ENCODE results near the gene ACP5.

Gene ACP5

DNA sequence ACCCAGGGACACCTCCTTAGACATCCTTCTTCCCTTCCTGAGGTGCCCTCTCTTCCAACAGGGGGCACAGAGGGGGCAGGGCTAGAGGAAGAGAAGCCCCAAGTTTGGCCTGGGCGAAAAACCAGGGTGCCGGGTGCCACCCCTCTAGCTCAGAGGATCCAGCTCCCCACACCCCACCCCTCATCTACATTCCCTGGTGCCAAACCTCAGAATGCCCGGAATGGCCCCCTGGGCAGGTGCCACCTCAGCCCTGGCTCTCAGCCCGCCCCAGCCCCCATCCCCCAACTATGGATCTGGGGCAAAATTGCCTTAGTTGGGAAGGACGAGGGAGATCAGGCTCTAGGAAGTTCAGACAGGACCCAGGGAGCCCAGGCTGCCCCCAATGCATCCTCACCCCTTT lies 36.8 kb downstream of the ACP5 start:
- no peak overlapping the region for H3K4me3 ChIP-seq (ENCODE audit: low read depth, low read length)
- TF ChIP-seq, protein P1, sequence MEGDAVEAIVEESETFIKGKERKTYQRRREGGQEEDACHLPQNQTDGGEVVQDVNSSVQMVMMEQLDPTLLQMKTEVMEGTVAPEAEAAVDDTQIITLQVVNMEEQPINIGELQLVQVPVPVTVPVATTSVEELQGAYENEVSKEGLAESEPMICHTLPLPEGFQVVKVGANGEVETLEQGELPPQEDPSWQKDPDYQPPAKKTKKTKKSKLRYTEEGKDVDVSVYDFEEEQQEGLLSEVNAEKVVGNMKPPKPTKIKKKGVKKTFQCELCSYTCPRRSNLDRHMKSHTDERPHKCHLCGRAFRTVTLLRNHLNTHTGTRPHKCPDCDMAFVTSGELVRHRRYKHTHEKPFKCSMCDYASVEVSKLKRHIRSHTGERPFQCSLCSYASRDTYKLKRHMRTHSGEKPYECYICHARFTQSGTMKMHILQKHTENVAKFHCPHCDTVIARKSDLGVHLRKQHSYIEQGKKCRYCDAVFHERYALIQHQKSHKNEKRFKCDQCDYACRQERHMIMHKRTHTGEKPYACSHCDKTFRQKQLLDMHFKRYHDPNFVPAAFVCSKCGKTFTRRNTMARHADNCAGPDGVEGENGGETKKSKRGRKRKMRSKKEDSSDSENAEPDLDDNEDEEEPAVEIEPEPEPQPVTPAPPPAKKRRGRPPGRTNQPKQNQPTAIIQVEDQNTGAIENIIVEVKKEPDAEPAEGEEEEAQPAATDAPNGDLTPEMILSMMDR (conservative IDR thresholded peaks at IDR 0.05; ENCODE audit: low read depth, low read length) = no peak
- no peak for DNase-seq (ENCODE audit: low read depth)

DNA sequence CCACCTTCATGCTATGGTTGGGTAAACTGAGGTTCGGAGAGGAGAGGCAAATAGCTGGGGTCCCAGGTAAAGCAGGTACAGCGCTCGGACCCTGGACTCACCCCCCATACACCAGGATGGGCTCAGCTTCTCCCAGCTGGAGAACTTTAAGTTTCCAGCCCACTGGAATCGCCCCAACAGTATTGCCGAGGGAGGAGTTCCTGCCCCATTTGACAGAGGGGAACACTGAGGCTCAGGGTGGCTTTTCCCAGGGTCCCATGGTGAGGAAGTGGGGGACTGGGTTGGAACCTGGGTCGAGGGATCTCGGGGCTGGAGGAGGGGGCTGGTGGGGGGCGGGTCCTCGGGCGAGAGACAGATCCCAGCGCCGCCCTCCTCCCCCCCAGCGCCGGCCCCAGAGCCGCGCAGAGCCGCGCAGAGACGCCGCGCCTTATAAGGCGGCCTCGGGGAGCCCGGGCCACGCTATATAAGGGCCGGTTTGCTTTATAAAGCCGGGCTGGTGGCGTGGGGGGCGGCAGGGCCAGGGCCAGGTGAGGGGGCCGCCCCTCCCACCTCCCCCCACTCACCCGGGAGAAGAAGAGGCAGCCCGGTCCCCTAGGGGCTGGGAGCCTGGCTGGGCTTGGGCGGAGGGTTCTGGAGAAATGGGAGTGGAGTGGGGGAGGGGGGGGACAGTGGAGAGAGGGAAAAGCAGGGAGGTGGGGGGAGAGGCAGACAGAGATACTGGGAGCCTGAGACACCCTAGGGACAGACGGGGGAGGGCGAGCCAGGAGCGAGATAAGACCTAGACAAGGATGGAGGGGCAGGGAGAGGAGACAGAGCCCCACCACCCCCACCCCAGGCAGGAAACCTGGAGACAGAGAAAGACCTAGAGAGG lies 37.7 kb downstream of the ACP5 start:
- peak overlapping the region; percentile 46 for H3K4me3 ChIP-seq (ENCODE audit: low read depth, low read length)
- TF ChIP-seq, protein P1 (conservative IDR thresholded peaks at IDR 0.05; ENCODE audit: low read depth, low read length) = no peak
- peak; percentile 39 for DNase-seq (ENCODE audit: low read depth)

DNA sequence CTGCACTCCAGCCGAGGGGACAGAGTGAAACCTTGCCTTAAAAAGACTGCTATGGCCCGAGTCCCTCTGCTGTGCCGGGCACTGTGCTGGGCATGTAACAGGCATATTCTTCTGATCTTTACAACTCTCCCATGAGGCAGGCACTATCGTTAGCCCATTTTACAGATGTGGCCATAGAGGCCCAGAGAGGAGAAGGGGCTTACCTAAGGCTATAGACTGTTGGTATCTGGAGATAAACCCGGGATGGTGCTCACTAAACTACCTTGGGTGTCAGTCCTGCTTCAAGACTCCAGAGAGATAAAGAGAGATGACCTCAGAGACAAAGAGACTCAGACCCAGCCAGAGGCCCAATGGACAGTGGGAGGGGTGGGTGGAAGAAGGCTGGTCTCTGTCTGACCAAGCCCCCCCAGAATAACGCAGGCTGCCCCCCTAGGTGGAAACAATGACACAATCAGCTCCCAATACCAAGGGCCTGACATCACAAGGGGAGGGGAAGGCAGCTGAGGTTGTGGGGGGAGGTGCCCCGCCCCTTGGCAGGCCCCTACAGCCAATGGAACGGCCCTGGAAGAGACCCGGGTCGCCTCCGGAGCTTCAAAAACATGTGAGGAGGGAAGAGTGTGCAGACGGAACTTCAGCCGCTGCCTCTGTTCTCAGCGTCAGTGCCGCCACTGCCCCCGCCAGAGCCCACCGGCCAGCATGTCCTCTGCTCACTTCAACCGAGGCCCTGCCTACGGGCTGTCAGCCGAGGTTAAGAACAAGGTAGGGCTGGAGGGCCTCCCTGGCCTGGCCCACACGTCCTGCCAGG lies 39.0 kb downstream of the ACP5 start, which contains the start of gene CNN1:
Gene CNN1 (plus strand): TSS at position 620 of the 805 bp plus-strand sequence. CDS start 77 bp downstream, at position 697.
- H3K4me3 ChIP-seq (ENCODE audit: low read depth, low read length) = peak within 1 kb of the TSS; percentile 42
- DNase-seq (ENCODE audit: low read depth) = peak; percentile 86
- TF ChIP-seq, protein P1 (conservative IDR thresholded peaks at IDR 0.05; ENCODE audit: low read depth, low read length) = no peak

DNA sequence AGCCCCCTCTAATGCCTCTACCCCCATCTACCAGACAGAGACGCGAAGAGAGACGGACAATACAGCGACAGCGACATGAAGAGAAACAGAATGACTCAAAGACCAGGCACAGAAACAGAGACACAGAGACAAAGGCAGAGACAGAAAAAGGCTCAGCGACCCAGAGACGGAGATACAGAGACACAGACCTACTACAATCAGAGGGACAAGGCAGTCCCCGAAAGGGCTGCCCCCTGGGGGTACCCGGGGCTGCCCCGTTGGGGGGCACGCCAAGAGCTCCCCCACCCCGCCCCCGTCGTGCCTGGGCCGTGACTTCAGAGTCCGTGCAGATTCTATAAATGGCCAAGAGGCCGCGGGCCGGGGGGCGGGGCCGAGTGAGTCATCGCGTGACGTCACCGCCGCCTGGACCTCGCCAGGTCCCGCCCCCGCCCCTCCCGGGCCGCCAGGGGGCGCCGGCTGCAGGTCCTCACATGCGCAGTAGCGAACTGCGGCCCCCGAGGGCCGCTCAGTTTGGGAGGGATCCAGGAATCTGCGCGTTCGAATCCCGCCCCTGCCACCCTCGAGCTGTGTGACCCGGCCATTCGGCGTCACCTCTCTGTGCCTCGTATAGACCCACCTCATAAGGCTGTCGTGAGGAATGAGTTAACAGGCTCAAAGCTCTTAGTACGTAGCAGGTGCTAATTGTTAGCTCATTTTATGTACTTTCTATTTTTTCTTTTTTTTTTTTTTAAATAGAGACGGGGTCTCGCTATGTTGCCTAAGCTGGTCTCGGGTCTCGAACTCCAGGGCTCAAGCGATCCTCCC lies 41.5 kb downstream of the ACP5 start:
- TF ChIP-seq, protein P1 (conservative IDR thresholded peaks at IDR 0.05; ENCODE audit: low read depth, low read length) = peak; percentile 70
- peak; percentile 91 for DNase-seq (ENCODE audit: low read depth)
- H3K4me3 ChIP-seq (ENCODE audit: low read depth, low read length) = peak overlapping the region; percentile 46

DNA sequence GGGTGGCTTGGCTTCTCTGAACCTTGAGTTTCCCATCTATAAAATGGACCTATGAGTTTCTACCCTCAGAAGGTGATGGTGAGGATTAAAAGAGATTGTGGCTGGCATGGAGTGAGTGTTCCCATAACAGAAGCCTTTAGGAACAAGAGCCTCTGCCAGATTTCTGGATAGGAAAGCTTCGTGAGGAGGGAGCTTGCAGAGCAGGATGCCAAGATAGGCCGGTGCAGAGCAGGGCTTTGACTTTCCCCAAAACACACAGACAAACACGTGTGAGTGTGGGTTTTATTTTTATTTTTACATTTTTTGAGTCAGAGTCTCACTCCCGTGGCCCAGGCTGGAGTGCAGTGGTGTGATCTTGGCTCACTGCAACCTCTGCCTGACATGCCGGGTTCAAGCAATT lies 42.5 kb downstream of the ACP5 start:
- TF ChIP-seq, protein P1 (conservative IDR thresholded peaks at IDR 0.05; ENCODE audit: low read depth, low read length) = no peak
- DNase-seq (ENCODE audit: low read depth) = no peak
- no peak overlapping the region for H3K4me3 ChIP-seq (ENCODE audit: low read depth, low read length)

DNA sequence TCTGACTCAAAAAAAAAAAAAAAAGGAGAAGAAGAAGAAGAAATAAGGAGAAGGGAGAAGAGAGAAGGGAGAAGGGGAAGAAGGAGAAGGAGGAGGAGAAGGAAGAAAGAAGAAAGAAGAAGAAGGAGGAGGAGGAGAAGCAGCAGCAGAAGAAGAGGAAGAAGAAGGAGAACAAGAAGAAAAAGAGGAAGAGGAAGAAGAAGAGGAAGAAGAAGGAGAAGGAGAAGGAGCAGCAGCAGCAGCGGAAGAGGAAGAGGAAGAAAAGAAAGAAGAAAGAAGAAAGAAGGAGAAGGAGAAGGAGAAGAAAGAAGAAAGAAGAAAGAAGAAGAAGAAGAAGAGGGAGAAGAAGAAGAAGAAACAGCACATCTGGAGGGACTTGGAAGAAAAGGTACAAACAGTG lies 42.9 kb downstream of the ACP5 start:
- H3K4me3 ChIP-seq (ENCODE audit: low read depth, low read length) = no peak overlapping the region
- DNase-seq (ENCODE audit: low read depth) = no peak
- TF ChIP-seq, protein P1 (conservative IDR thresholded peaks at IDR 0.05; ENCODE audit: low read depth, low read length) = no peak

Data from choroid plexus epithelial cell (primary cell).